Colonic mucosa (tissue), 4 donors: ENCODE results near the gene HSD17B14. TPM values are rescaled to one million over a fixed set of nuclear protein-coding genes. Genes with fewer than 3 reads are reported as not detected.
"Not testable (repeated sequence)": the region's sequence is repeated elsewhere in the genome, so short reads cannot be mapped to it uniquely, and the experiment has no call there.

Experiments used
- DNase-seq: peaks from one replicate; pipeline ENCODE4 v3.0.0-alpha.2; 2020
- H3K27ac ChIP-seq: fragments of 200-600 bp; one replicate; pipeline ENCODE4 v1.8.0; 2021
- H3K27me3 ChIP-seq: fragments of 200-600 bp; one replicate; pipeline ENCODE4 v1.8.0; 2021
- H3K36me3 ChIP-seq: fragments of 200-600 bp; one replicate; pipeline ENCODE4 v1.8.0; 2021
- H3K4me1 ChIP-seq: fragments of 200-600 bp; one replicate; pipeline ENCODE4 v1.8.0; 2021; ENCODE audit warnings: mild to moderate bottlenecking
- H3K4me3 ChIP-seq: fragments of 200-600 bp; one replicate; pipeline ENCODE4 v1.8.0; 2021
- H3K9ac ChIP-seq, 2 donors: one replicate each; pipeline ENCODE4 v1.7.0; 2013; ENCODE audit warnings: control low read depth in 2 of 2, low read depth in 2 of 2, low read length in 2 of 2
- H3K9me3 ChIP-seq: fragments of 200-600 bp; one replicate; pipeline ENCODE4 v1.8.0; 2021
- CTCF ChIP-seq: fragments of 200-600 bp; IDR thresholded peaks from one replicate; pipeline ENCODE4 v1.8.0; 2022; ENCODE audit warnings: antibody characterized with exemption, mild to moderate bottlenecking
- intact Hi-C: fragments of 100-400 bp; cut with DNase I; formaldehyde crosslinking; loops from one replicate; pipeline ENCODE4 v1.14.1; 2022
- total RNA-seq, 2 donors: library from RNA; stranded (reverse); fragmentation: NEBNext Ultra II Directional in 1 of 2; extraction: Animal tissue kit (Norgen Biotek cat#: 25700) in 1 of 2; gene quantifications; one replicate each; pipeline ENCODE4 v1.2.1, GENCODE V29; 2021
- donor health status: healthy.
- donor health status: DM: no; HTN: no; CAD: no.
- donor health status: DM: no; HTN: no; CAD: no.

Gene HSD17B14
- total RNA-seq, 2 donors from 2014 or later = 0.79 to 2.8 TPM

- no peak for TF ChIP-seq CTCF
- intact Hi-C loops = loop anchor here (10.0 kb wide), 1 partner anchor 92 kb away; the partner anchor contains the start of gene FTL
- peak overlapping the region; percentile 97 for H3K27ac ChIP-seq
- H3K4me1 ChIP-seq = peaks cover 15% of the 10 kb centered on the region
- H3K9ac ChIP-seq = peak overlapping the region; percentile 95 to 100
- H3K4me3 ChIP-seq = peak overlapping the region; percentile 63
- peak; percentile 90 for DNase-seq
- H3K9me3 ChIP-seq = no peaks in the 10 kb centered on the region
- no peaks in the 10 kb centered on the region for H3K36me3 ChIP-seq
- no peaks in the 10 kb centered on the region for H3K27me3 ChIP-seq
Observed at GRCh38 chr19:48872884-48873475, 36.7 kb upstream of the HSD17B14 start.

DNA sequence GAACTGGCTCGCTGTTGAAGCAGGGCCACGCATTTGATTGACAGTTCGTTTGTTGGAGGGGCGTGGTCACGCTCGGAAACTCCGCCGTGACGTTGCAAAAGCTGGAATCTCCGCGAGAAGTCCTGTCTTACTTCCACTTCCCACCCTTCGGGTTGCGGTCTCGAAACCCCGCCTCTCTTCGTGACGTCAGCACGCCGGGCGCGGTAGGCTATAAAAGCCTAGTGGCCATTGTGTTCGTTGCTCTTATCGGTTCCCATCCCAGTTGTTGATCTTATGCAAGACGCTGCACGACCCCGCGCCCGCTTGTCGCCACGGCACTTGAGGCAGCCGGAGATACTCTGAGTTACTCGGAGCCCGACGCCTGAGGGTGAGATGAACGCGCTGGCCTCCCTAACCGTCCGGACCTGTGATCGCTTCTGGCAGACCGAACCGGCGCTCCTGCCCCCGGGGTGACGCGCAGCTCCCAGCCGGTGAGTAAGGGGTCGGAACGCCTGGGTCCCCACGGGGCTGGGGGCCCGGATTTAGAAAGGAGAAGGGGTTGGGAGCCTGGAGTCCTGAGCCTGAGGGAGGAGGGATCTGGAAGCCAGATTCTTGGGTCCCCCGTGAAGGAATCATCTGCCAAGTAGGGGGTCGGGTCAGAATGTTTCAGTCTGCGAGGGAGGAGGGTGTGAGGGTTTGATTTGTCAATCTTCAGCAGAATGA, 36.0 kb upstream of the HSD17B14 start, which contains the start of gene PPP1R15A:
TSS of gene PPP1R15A (plus strand) at position 240 of the 702 bp plus-strand sequence. CDS start 813 bp downstream, outside the sequence.
- Histone ChIP-seq H3K9me3 (no peaks in the 10 kb centered on the region), H3K4me3 (peak within 1 kb of the TSS; percentile 63), H3K36me3 (no peaks in the 10 kb centered on the region), H3K27ac (peak within 1 kb of the TSS; percentile 97), H3K9ac (peak within 1 kb of the TSS; percentile 95 to 100), H3K27me3 (no peaks in the 10 kb centered on the region), H3K4me1 (peaks cover 15% of the 10 kb centered on the region)
- no peak for TF ChIP-seq CTCF
- intact Hi-C loops = loop anchor here (10.0 kb wide), 1 partner anchor 92 kb away; the partner anchor contains the start of gene FTL
- DNase-seq = peak; percentile 99

DNA sequence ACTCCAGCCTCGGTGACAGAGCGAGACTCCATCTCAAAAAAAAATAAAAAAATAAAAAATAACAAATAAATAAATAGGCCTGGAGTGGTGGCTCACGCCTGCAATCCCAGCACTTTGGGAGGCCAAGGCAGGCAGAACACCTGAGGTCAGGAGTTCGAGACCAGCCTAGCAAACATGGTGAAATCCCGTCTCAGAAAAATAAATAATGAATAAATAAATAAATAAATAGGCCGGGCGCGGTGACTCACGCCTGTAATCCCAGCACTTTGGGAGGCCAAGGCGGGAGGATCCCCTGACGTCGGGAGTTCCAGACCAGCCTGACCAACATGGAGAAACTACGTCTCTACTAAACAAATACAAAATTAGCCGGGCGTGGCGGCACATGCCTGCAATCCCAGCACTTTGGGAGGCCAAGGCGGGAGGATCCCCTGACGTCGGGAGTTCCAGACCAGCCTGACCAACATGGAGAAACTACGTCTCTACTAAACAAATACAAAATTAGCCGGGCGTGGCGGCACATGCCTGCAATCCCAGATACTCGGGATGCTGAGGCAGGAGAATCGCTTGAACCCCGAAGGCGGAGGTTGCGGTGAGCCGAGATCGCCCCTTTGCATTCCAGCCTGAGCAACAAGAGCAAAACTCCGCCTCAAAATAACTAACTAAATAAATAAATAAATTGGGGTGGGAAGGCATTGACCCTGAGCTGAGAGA, 35.3 kb upstream of the HSD17B14 start:
- intact Hi-C loops = loop anchor here (10.0 kb wide), 1 partner anchor 93 kb away; the partner anchor contains the start of gene FTL
- peaks cover 15% of the 10 kb centered on the region for H3K4me1 ChIP-seq
- H3K4me3 ChIP-seq, H3K9me3 ChIP-seq, H3K36me3 ChIP-seq, H3K27me3 ChIP-seq, DNase-seq: not testable (repeated sequence)
- peak overlapping the region; percentile 97 for H3K27ac ChIP-seq
- peak overlapping the region; percentile 37 to 100 for H3K9ac ChIP-seq

DNA sequence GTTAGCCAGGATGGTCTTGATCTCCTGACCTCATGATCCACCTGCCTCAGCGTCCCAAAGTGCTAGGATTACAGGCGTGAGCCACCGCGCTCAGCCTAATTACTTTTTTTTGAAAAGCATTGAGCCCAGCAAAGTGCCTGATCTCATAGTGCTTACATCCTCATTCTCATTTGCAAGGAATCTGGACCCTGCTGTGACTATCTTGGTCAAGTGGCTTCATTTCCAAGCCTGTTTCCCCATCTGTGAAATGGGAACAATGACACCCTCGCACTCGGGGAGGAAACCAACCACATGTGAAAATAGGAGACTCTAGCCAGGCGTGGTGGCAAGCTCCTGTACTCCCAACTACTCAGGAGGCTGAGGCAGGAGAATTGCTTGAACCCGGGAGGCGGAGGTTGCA, 33.8 kb upstream of the HSD17B14 start:
- Histone ChIP-seq H3K9ac (no peak overlapping the region), H3K36me3 (no peaks in the 10 kb centered on the region), H3K27ac (no peak overlapping the region), H3K9me3 (no peaks in the 10 kb centered on the region), H3K4me1 (peaks cover 5% of the 10 kb centered on the region), H3K4me3 (no peak overlapping the region), H3K27me3 (peaks cover 7% of the 10 kb centered on the region)
- DNase-seq = no peak
- TF ChIP-seq CTCF = no peak
- intact Hi-C loops = loop anchor here (10.0 kb wide), 1 partner anchor 95 kb away; the partner anchor contains the start of gene FTL

DNA sequence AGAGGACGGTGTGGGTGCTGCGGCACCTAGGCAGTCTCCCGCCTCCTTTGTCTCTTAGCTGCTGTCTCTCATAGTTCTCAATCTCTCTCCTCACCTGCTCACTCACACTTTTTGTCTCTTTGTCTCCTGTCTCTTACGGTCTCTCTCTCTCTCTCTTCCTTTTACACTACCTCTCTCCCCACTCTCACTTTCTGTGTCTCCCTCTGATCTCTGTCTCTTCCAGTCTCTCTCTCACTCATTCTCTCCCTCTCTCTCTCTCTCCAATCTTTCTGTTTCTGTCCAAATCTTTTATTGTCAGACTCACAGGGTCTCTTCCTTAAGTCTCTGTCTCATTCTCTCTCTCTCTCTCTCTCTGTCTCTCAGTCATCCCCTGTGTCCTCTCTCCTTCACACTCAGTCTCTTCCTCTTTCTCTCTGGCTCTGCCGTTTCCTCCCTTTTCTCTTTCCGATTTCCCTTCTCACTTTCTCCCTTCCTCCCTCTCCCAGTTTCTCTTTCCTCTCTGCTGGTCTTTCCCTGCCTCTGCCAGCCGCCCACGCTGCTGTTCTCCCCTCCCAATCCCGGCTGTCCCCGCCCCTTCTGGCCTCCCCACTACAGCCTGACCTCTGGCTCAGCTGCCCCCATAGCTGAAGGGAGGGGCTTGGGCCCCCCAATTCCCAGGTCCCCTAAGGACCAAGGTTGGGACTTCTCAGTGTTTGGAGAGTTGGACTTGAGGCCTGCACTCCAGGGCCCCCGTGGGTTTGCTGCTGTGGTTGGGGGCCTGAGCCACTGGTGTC, 32.0 kb upstream of the HSD17B14 start, which contains the start of gene PLEKHA4:
TSS of gene PLEKHA4 (minus strand) at position 504 of the 773 bp plus-strand sequence. CDS start 997 bp downstream, outside the sequence.
- Histone ChIP-seq H3K27me3 (peaks cover 7% of the 10 kb centered on the region), H3K9me3 (no peaks in the 10 kb centered on the region), H3K36me3 (no peaks in the 10 kb centered on the region), H3K4me3 (peak within 1 kb of the TSS; percentile 15), H3K27ac (peak within 1 kb of the TSS; percentile 73), H3K9ac (peak within 1 kb of the TSS; percentile 60 to 63), H3K4me1 (peaks cover 2% of the 10 kb centered on the region)
- DNase-seq = peak; percentile 55
- TF ChIP-seq CTCF = no peak
- intact Hi-C loops = no loop called here
